Uterus (tissue), 4 donors: ENCODE measurements around the gene COPZ1. TPM values are rescaled to one million over a fixed set of nuclear protein-coding genes. Genes with fewer than 3 reads are reported as not detected.

Source experiments
- DNase-seq, 2 donors: peaks; one replicate each; pipeline ENCODE4 v3.0.0-alpha.2; 2019 to 2020
- H3K27ac ChIP-seq, 2 donors: fragments of 200-600 bp; sonication (generic); 1 replicate in 1 of 2; 2 replicates in 1 of 2; pipeline ENCODE4 v1.5.1; 2016 to 2018
- H3K27me3 ChIP-seq, 2 donors: fragments of 200-600 bp; sonication (generic); one replicate each; pipeline ENCODE4 v1.5.1; 2018 to 2019; ENCODE audit warnings: control low read depth in 1 of 2
- H3K36me3 ChIP-seq, 2 donors: fragments of 200-600 bp; sonication (generic); one replicate each; pipeline ENCODE4 v1.5.1; 2019; ENCODE audit warnings: control low read depth in 1 of 2
- H3K4me1 ChIP-seq, 2 donors: fragments of 200-600 bp; sonication (generic); one replicate each; pipeline ENCODE4 v1.5.1; 2018 to 2019; ENCODE audit warnings: control low read depth in 1 of 2
- H3K4me3 ChIP-seq, 2 donors: fragments of 200-600 bp; sonication (generic); 1 replicate in 1 of 2; 2 replicates in 1 of 2; pipeline ENCODE4 v1.5.1; 2018 to 2019; ENCODE audit warnings: mild to moderate bottlenecking in 1 of 2
- H3K9me3 ChIP-seq, 2 donors: fragments of 200-600 bp; sonication (generic); one replicate each; pipeline ENCODE4 v1.5.1; 2019; ENCODE audit warnings: control low read depth in 1 of 2
- POLR2A ChIP-seq, 2 donors: fragments of 450-650 bp; IDR thresholded peaks; one replicate each; pipeline ENCODE4 v1.6.1; 2016; ENCODE audit warnings: antibody characterized with exemption in 2 of 2, mild to moderate bottlenecking in 1 of 2, moderate library complexity in 1 of 2
- intact Hi-C: fragments of 100-400 bp; cut with DNase I; formaldehyde crosslinking; loops from one replicate; pipeline ENCODE4 v1.15.1; 2023; ENCODE audit warnings: low total_unique reads
- total RNA-seq, 4 donors: library from RNA; depleted of rRNA in 3 of 4; stranded (reverse); fragments of >200 nt in 3 of 4; gene quantifications; one replicate each; pipeline versions ENCODE4 v1.1.0 to v1.2.4, GENCODE V29; 2014 to 2023
- TF ChIP-seq, protein P1 (sequence below), 4 experiments: fragments of 200-600 bp in 2 of 4; fragments of 450-650 bp in 2 of 4; sonication (generic) in 2 of 4; IDR thresholded peaks; one replicate each; pipeline ENCODE4 v1.5.1; 2016 to 2019; ENCODE audit warnings: antibody characterized with exemption in 4 of 4, mild to moderate bottlenecking in 2 of 4, moderate library complexity in 1 of 4
- donor health status: DM: yes; HTN: yes; CAD: no.

COPZ1 gene
- total RNA-seq, 4 donors from 2014 or later = 32.3 to 141 (median 120) TPM

DNA sequence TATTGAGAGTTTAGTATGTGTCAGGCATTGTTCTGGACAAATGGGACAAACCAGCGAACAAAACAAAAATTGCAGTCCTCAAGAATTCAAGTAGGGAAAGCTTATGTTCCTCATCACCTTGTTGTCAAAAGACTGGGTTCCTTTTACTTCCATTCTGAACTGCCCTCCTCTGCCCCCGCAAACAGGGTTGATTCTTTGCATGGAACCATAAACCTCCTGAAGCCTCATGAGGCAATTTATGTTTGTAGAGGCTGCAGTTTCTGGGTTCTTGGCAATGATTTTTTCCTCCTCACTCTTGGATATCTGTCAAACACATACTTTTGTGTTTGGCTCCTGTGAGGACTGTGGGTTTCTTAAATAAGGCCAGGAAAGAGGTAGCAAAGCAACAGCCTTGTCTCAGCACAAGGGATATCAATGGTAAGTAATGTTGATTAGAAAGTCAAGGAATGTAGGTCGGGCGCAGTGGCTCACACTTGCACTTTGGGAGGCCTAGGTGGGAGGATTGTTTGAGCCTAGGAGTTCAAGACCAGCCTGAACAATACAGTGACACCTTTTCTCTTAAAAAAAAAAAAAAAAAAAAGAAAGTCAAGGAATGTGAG, 13.9 kb downstream of the COPZ1 start:
- Histone ChIP-seq H3K9me3 (no peaks in the 10 kb centered on the region), H3K27me3 (no peaks in the 10 kb centered on the region), H3K27ac (peak overlapping the region; percentile 59 to 79), H3K4me1 (peaks cover 10 to 13% of the 10 kb centered on the region in 2 donors), H3K36me3 (no peaks in the 10 kb centered on the region), H3K4me3 (no peak overlapping the region)
- peak in 1 of 2 donors; percentile 65 for DNase-seq
- TF ChIP-seq, protein P1, sequence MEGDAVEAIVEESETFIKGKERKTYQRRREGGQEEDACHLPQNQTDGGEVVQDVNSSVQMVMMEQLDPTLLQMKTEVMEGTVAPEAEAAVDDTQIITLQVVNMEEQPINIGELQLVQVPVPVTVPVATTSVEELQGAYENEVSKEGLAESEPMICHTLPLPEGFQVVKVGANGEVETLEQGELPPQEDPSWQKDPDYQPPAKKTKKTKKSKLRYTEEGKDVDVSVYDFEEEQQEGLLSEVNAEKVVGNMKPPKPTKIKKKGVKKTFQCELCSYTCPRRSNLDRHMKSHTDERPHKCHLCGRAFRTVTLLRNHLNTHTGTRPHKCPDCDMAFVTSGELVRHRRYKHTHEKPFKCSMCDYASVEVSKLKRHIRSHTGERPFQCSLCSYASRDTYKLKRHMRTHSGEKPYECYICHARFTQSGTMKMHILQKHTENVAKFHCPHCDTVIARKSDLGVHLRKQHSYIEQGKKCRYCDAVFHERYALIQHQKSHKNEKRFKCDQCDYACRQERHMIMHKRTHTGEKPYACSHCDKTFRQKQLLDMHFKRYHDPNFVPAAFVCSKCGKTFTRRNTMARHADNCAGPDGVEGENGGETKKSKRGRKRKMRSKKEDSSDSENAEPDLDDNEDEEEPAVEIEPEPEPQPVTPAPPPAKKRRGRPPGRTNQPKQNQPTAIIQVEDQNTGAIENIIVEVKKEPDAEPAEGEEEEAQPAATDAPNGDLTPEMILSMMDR (IDR thresholded peaks at IDR 0.05) = no peak
- no peak for TF ChIP-seq POLR2A (IDR thresholded peaks at IDR 0.05)
- intact Hi-C loops = no loop called here

DNA sequence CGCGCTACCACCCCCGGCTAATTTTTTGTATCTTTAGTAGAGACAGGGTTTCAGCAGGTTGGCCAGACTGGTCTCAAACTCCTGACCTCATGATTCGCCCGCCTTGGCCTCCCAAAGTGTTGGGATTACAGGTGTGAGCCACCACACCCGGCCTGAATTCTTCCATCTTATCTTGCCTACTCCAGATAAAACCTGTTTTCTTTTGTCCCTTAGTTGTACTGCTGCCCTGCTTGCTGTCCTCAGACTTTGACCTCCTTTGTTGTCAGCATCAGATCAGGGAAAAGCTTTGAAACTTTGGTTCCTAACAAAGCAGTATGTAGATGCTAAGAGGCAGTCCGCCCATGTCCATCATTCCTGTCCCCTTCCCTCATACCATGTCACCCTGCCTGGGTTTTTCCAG, 15.9 kb downstream of the COPZ1 start:
- Histone ChIP-seq H3K4me1 (peaks cover 10% of the 10 kb centered on the region in 2 donors), H3K27me3 (no peaks in the 10 kb centered on the region), H3K9me3 (no peaks in the 10 kb centered on the region), H3K36me3 (no peaks in the 10 kb centered on the region), H3K27ac (peak overlapping the region; percentile 52 to 79), H3K4me3 (no peak overlapping the region)
- TF ChIP-seq POLR2A (IDR thresholded peaks at IDR 0.05) = no peak
- TF ChIP-seq, protein P1 (IDR thresholded peaks at IDR 0.05) = no peak
- no peak for DNase-seq
- intact Hi-C loops = no loop called here

DNA sequence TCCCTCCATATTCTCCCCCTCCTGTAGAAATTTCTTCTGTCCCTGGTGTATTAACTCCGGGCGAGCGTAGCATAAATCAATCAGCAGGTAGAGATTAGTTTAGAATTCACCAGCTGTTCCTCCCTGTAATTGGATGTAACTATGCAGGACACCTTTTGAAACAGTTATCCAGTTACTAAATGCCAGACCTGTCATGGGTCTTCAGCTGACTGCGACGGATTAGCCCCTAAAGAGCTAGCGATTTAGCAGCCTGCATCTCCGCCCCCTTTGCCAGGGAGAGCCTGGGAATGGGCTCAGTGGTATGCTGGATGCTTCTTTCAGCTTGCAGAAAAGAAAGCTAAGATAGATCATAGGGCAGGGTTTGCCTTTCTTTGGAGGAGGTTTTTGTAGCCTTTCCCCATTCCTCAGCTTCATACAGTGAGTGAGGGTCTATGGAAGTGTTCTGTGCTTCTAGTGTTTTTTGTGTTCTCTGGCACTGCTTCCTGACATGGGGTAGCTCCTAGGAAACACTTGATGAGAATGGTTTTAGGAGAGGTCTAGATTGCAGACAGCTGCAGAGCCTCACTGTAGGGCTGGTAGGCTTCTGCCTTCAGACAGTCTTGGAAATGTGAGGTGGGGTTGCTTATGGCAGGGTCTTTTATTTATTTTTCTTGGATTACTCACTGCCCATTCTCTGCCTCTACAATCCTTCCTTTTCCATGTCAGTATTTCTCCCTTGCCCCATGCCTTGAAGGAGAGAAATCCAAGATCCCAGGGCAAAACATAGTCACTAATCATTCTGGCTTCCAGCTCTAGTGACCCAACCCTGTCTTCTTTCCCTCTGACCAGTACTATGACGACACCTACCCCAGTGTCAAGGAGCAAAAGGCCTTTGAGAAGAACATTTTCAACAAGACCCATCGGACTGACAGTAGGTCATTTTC, 16.7 kb downstream of the COPZ1 start:
- Histone ChIP-seq H3K4me3 (no peak overlapping the region), H3K27me3 (no peaks in the 10 kb centered on the region), H3K27ac (peak overlapping the region; percentile 52 to 79), H3K36me3 (no peaks in the 10 kb centered on the region), H3K9me3 (no peaks in the 10 kb centered on the region), H3K4me1 (peaks cover 10% of the 10 kb centered on the region in 2 donors)
- TF ChIP-seq POLR2A (IDR thresholded peaks at IDR 0.05) = no peak
- TF ChIP-seq, protein P1 (IDR thresholded peaks at IDR 0.05) = no peak
- intact Hi-C loops = no loop called here
- DNase-seq = no peak

DNA sequence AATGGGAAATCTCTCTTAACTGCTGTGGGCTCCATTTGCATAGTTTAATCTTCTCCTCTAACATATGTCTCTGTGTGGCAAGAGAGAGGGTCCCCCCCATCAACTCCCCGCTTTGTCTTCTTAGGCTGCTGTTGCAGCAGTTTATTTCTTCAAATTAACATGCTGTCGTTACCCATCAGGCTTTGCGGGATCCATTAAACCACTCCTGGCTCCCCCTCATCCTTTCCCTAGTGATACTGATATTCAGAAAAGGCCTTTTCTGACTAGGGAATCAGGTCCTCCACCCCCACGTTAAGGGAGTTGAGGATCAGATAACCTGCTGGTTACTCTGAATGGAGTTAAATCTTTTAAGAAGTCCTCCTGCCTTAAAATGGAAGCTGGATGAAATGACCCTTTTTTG, 24.1 kb downstream of the COPZ1 start:
- Histone ChIP-seq H3K27ac (peak overlapping the region; percentile 17 to 96), H3K9me3 (no peaks in the 10 kb centered on the region), H3K4me1 (peaks cover 8 to 14% of the 10 kb centered on the region in 2 donors), H3K4me3 (no peak overlapping the region), H3K36me3 (no peaks in the 10 kb centered on the region), H3K27me3 (no peaks in the 10 kb centered on the region)
- intact Hi-C loops = no loop called here
- no peak for DNase-seq
- TF ChIP-seq, protein P1 (IDR thresholded peaks at IDR 0.05) = no peak
- TF ChIP-seq POLR2A (IDR thresholded peaks at IDR 0.05) = no peak

DNA sequence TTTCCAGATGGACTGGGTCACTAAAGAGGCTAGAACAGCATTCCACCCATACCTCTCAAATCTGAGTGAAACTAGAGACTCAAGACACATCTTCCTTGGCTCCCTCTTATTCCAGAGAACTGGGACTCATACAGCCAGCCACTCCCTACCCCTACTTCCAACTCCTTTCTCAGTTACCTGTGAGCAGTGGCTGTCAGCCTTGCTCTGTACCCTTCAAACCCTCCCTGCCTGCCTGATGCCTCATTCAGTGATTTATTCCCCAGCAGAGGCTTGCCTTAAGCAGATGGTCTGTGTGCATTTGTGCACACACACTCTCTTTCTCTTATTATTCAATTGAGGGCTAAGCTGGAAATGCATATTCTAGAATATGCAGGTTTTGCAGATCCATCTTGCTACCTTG, 24.7 kb downstream of the COPZ1 start:
- no peak for TF ChIP-seq POLR2A (IDR thresholded peaks at IDR 0.05)
- TF ChIP-seq, protein P1 (IDR thresholded peaks at IDR 0.05) = no peak
- Histone ChIP-seq H3K36me3 (no peaks in the 10 kb centered on the region), H3K4me3 (no peak overlapping the region), H3K27ac (peak overlapping the region; percentile 92 to 96), H3K27me3 (no peaks in the 10 kb centered on the region), H3K9me3 (no peaks in the 10 kb centered on the region), H3K4me1 (peaks cover 8 to 14% of the 10 kb centered on the region in 2 donors)
- intact Hi-C loops = no loop called here
- DNase-seq = no peak
